Stimulated activated naive B cell treated with anti-CD40 and anti-IgM and Interleukin-4, amounts not matched to agents 10 μg/mL and 1 μg/mL and 100 μg/mL, for 72 hours (primary cell): ENCODE measurements around the gene CACNG4.

ENCODE experiments used
- ATAC-seq, 2 donors: fragments of 150-1000 bp; cut with Tn5 transposase; replicated peaks; 2 replicates each; pipeline ENCODE4 v1.10.0; 2021; ENCODE audit warnings: moderate library complexity in 1 of 2
- DNase-seq: peaks from one replicate; pipeline ENCODE4 v3.0.0; 2021
- H3K27ac Mint-ChIP-seq: one replicate; pipeline ENCODE4 v1.8.0; 2022; ENCODE audit warnings: mild to moderate bottlenecking, mixed read lengths
- H3K27me3 Mint-ChIP-seq, 2 donors: one replicate each; pipeline ENCODE4 v1.8.0; 2022; ENCODE audit warnings: mixed read lengths in 2 of 2
- H3K36me3 Mint-ChIP-seq, 2 donors: one replicate each; pipeline ENCODE4 v1.8.0; 2022; ENCODE audit warnings: mixed read lengths in 2 of 2, mild to moderate bottlenecking in 1 of 2
- H3K4me1 Mint-ChIP-seq, 2 donors: one replicate each; pipeline ENCODE4 v1.8.0; 2022; ENCODE audit warnings: mixed read lengths in 2 of 2, mild to moderate bottlenecking in 1 of 2
- H3K4me3 Mint-ChIP-seq, 2 donors: one replicate each; pipeline ENCODE4 v1.8.0; 2022; ENCODE audit warnings: mild to moderate bottlenecking in 2 of 2, mixed read lengths in 2 of 2, moderate library complexity in 1 of 2
- H3K9me3 Mint-ChIP-seq, 2 donors: one replicate each; pipeline ENCODE4 v1.8.0; 2022; ENCODE audit warnings: mixed read lengths in 2 of 2, mild to moderate bottlenecking in 1 of 2

The CACNG4 gene

GRCh38 chr17:66975614-66976378, 11.3 kb downstream of the CACNG4 start:
- DNase-seq (no peak), ATAC-seq (no peak)
- Mint-ChIP-seq H3K27me3 (peaks cover 33 to 39% of the 10 kb centered on the region in 2 donors), H3K4me3 (no peak overlapping the region), H3K27ac (no peak overlapping the region), H3K4me1 (no peaks in the 10 kb centered on the region), H3K36me3 (no peaks in the 10 kb centered on the region), H3K9me3 (no peaks in the 10 kb centered on the region)

GRCh38 chr17:66976379-66976663, 11.8 kb downstream of the CACNG4 start:
- H3K27ac Mint-ChIP-seq: no peak overlapping the region
- no peaks in the 10 kb centered on the region for H3K4me1 Mint-ChIP-seq
- DNase-seq: no peak
- no peak for ATAC-seq
- no peak overlapping the region for H3K4me3 Mint-ChIP-seq
- H3K9me3 Mint-ChIP-seq: no peaks in the 10 kb centered on the region
- H3K27me3 Mint-ChIP-seq: peaks cover 31 to 38% of the 10 kb centered on the region in 2 donors
- H3K36me3 Mint-ChIP-seq: no peaks in the 10 kb centered on the region

GRCh38 chr17:66976781-66977201, 12.3 kb downstream of the CACNG4 start:
- Mint-ChIP-seq H3K27me3 (peaks cover 26 to 33% of the 10 kb centered on the region in 2 donors), H3K4me1 (no peaks in the 10 kb centered on the region)

DNA sequence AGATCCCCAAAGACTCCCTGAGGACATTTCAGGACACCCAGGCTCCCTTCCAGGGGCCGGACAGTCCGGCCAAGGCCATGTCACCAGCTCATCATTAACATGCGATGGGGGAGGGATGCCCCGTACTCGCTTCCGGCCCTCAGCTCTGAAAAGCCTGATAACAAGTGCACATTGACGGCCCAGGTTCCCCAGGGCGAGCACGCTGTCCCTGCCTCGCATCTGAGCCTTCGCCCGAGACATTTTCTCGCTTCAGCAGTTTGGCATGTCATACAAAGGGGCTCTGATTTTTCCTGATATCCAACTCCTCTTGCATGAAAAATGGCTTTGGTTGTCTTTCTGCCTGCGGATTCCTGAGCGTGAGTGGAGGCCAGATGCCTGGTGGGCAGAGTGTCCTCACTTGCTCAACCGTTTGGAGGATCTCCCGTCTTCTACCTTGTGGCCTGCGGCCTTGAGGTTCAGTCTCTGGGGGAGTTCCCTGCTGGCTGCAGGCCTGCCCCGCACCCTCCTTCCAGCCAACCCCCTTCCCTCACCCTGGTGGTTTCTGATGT, 14.1 kb downstream of the CACNG4 start:
- Mint-ChIP-seq H3K36me3 (no peaks in the 10 kb centered on the region), H3K4me3 (no peak overlapping the region), H3K4me1 (no peaks in the 10 kb centered on the region), H3K27me3 (peaks cover 24 to 30% of the 10 kb centered on the region in 2 donors), H3K9me3 (no peaks in the 10 kb centered on the region), H3K27ac (no peak overlapping the region)
- DNase-seq: no peak
- no peak for ATAC-seq

More at GRCh38 chr17:66976781-66977201, 12.3 kb downstream of the CACNG4 start:
- no peaks in the 10 kb centered on the region for H3K9me3 Mint-ChIP-seq
- no peak overlapping the region for H3K4me3 Mint-ChIP-seq
- DNase-seq (no peak), ATAC-seq (no peak)
- no peaks in the 10 kb centered on the region for H3K36me3 Mint-ChIP-seq
- H3K27ac Mint-ChIP-seq: no peak overlapping the region

GRCh38 chr17:66980896-66981295, 16.4 kb downstream of the CACNG4 start:
- H3K9me3 Mint-ChIP-seq: no peaks in the 10 kb centered on the region
- H3K27ac Mint-ChIP-seq: no peak overlapping the region
- peaks cover 24 to 29% of the 10 kb centered on the region in 2 donors for H3K27me3 Mint-ChIP-seq
- no peak for ATAC-seq
- no peaks in the 10 kb centered on the region for H3K36me3 Mint-ChIP-seq
- H3K4me1 Mint-ChIP-seq: peaks cover 0 to 3% of the 10 kb centered on the region in 2 donors
- DNase-seq: no peak
- no peak overlapping the region for H3K4me3 Mint-ChIP-seq

DNA sequence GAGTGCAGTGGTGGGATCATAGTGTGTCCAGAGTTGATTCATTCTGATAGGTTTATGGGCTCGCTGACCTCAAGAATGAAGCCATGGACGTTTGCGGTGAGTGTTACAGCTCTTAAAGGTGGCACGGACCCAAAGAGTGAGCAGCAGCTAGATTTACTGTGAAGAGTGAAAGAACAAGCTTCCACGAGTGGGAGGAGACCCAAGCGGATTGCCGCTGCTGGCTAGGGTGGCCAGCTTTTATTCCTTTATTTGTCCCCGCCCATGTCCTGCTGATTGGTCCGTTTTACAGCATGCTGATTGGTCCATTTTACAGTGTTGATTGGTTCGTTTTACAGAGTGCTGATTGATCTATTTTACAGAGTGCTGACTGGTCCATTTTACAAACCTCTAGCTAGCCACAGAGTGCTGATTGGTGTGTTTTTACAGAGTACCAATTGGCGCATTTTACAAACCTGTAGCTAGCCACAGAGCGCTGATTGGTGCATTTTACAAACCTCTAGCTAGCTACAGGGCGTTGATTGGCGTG, 17.5 kb downstream of the CACNG4 start:
- ATAC-seq (no peak), DNase-seq (no peak)
- Mint-ChIP-seq H3K4me1 (peaks cover 0 to 3% of the 10 kb centered on the region in 2 donors), H3K4me3 (no peak overlapping the region), H3K27ac (no peak overlapping the region), H3K9me3 (no peaks in the 10 kb centered on the region), H3K27me3 (peaks cover 17 to 18% of the 10 kb centered on the region in 2 donors), H3K36me3 (no peaks in the 10 kb centered on the region)

- Mint-ChIP-seq H3K9me3 (no peaks in the 10 kb centered on the region), H3K27me3 (peaks cover 18 to 19% of the 10 kb centered on the region in 2 donors), H3K27ac (no peak overlapping the region), H3K4me3 (no peak overlapping the region), H3K36me3 (no peaks in the 10 kb centered on the region), H3K4me1 (peaks cover 0 to 3% of the 10 kb centered on the region in 2 donors)
- ATAC-seq (no peak), DNase-seq (no peak)
Observed at GRCh38 chr17:66983414-66984021, 19.0 kb downstream of the CACNG4 start.

- Mint-ChIP-seq H3K36me3 (no peaks in the 10 kb centered on the region), H3K27me3 (peaks cover 9 to 12% of the 10 kb centered on the region in 2 donors), H3K27ac (no peak overlapping the region), H3K4me1 (peaks cover 0 to 3% of the 10 kb centered on the region in 2 donors), H3K4me3 (no peak overlapping the region), H3K9me3 (no peaks in the 10 kb centered on the region)
- ATAC-seq (no peak), DNase-seq (no peak)
Observed at GRCh38 chr17:66984730-66985129, 20.2 kb downstream of the CACNG4 start.

GRCh38 chr17:66985338-66986237, 21.1 kb downstream of the CACNG4 start:
- no peak for DNase-seq
- H3K36me3 Mint-ChIP-seq: no peaks in the 10 kb centered on the region
- no peak overlapping the region for H3K4me3 Mint-ChIP-seq
- H3K4me1 Mint-ChIP-seq: peaks cover 0 to 3% of the 10 kb centered on the region in 2 donors
- H3K27me3 Mint-ChIP-seq: peaks cover 9 to 12% of the 10 kb centered on the region in 2 donors
- H3K9me3 Mint-ChIP-seq: no peaks in the 10 kb centered on the region
- H3K27ac Mint-ChIP-seq: no peak overlapping the region
- ATAC-seq: peak; percentile 39 to 69

GRCh38 chr17:66986659-66987058, 22.2 kb downstream of the CACNG4 start:
- H3K4me1 Mint-ChIP-seq: peaks cover 0 to 3% of the 10 kb centered on the region in 2 donors
- ATAC-seq (no peak), DNase-seq (no peak)
- H3K9me3 Mint-ChIP-seq: no peaks in the 10 kb centered on the region
- H3K4me3 Mint-ChIP-seq: no peak overlapping the region
- H3K36me3 Mint-ChIP-seq: no peaks in the 10 kb centered on the region
- no peak overlapping the region for H3K27ac Mint-ChIP-seq
- peaks cover 9 to 12% of the 10 kb centered on the region in 2 donors for H3K27me3 Mint-ChIP-seq

DNA sequence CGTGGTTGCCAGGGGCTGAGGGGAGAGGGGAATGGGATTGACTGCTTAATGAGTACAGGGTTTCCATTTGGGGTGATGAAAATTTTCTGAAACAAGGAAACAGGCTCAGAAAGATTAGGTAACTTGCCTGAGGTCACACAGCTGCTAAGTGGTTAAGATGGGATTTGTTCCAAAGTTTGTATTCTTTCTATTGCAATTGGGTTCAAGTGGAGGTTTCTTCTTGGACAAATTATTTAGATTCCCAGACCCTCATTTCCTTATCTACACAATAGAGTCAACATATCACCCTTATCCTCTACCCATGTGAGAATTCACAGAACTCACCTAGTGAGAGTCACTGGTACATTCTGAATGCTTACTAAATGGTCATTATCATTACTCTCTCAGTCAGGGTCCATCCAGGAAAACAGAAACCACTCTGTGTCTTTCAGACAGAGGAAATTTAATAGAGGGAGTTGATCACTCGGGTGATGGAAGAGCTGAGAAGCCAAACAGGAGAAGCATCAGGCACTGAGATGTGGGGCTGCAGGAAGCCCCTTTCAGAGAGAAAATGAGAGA, 22.6 kb downstream of the CACNG4 start:
- Mint-ChIP-seq H3K27ac (no peak overlapping the region), H3K36me3 (no peaks in the 10 kb centered on the region), H3K4me3 (no peak overlapping the region), H3K4me1 (peaks cover 0 to 3% of the 10 kb centered on the region in 2 donors), H3K27me3 (peaks cover 9 to 12% of the 10 kb centered on the region in 2 donors), H3K9me3 (no peaks in the 10 kb centered on the region)
- no peak for ATAC-seq
- DNase-seq: no peak

GRCh38 chr17:66988069-66988798, 23.7 kb downstream of the CACNG4 start:
- ATAC-seq (no peak), DNase-seq (no peak)
- Mint-ChIP-seq H3K27ac (no peak overlapping the region), H3K9me3 (no peaks in the 10 kb centered on the region), H3K36me3 (no peaks in the 10 kb centered on the region), H3K27me3 (peaks cover 9 to 12% of the 10 kb centered on the region in 2 donors), H3K4me1 (peaks cover 0 to 3% of the 10 kb centered on the region in 2 donors), H3K4me3 (no peak overlapping the region)

GRCh38 chr17:66989076-66989475, 24.6 kb downstream of the CACNG4 start:
- Mint-ChIP-seq H3K9me3 (no peaks in the 10 kb centered on the region), H3K4me3 (no peak overlapping the region), H3K27me3 (peaks cover 9 to 12% of the 10 kb centered on the region in 2 donors), H3K4me1 (peaks cover 0 to 3% of the 10 kb centered on the region in 2 donors), H3K27ac (no peak overlapping the region), H3K36me3 (no peaks in the 10 kb centered on the region)
- ATAC-seq (no peak), DNase-seq (no peak)
